ENCODE data around the gene GAS7.

- no peak for TF ChIP-seq CTCF (IDR thresholded peaks at IDR 0.05)
- TF ChIP-seq POLR2A (IDR thresholded peaks at IDR 0.05): no peak
- TF ChIP-seq EP300 (IDR thresholded peaks at IDR 0.05): no peak
Measured at GRCh38 chr17:9904277-9905077, 293.9 kb downstream of the GAS7 start.

All from gastroesophageal sphincter (tissue), 3 donors.